Astrocyte (in vitro differentiated cells and primary cell): ENCODE results near the gene ENHO. TPM values are rescaled to one million over a fixed set of nuclear protein-coding genes. Genes with fewer than 3 reads are reported as not detected.

Experiments used
- DNase-seq: peaks from one replicate; pipeline ENCODE4 v3.0.0-alpha.2; 2010; ENCODE audit warnings: low read depth
- FAIRE-seq: peaks from 2 replicates; lab custom pipeline; 2011; peaks lifted over from hg19 to GRCh38; lab: Jason Lieb, UNC
- H2AFZ ChIP-seq: 2 replicates; pipeline ENCODE4 v1.6.0; 2012; ENCODE audit warnings: low read depth, low read length, inconsistent platforms
- H3K27ac ChIP-seq: 2 replicates; pipeline ENCODE4 v1.5.1; 2011; ENCODE audit warnings: low read depth, low read length, inconsistent platforms
- H3K27me3 ChIP-seq: 2 replicates; pipeline ENCODE4 v1.6.0; 2011; ENCODE audit warnings: low read length, inconsistent platforms; ENCODE audit not compliant: insufficient read depth
- H3K36me3 ChIP-seq: 2 replicates; pipeline ENCODE4 v1.5.1; 2011; ENCODE audit warnings: low read length, inconsistent platforms; ENCODE audit not compliant: insufficient read depth
- H3K4me1 ChIP-seq: 2 replicates; pipeline ENCODE4 v1.5.1; 2011; ENCODE audit warnings: low read length, inconsistent platforms; ENCODE audit not compliant: insufficient read depth
- H3K4me2 ChIP-seq: 2 replicates; pipeline ENCODE4 v1.6.0; 2012; ENCODE audit warnings: low read length, inconsistent platforms
- H3K4me3 ChIP-seq: 2 replicates; pipeline ENCODE4 v1.5.1; 2011; ENCODE audit warnings: low read depth, mild to moderate bottlenecking, low read length, inconsistent platforms; ENCODE audit not compliant: insufficient read depth
- H3K79me2 ChIP-seq: 2 replicates; pipeline ENCODE4 v1.6.0; 2012; ENCODE audit warnings: mild to moderate bottlenecking, low read length, inconsistent platforms; ENCODE audit not compliant: insufficient read depth
- H3K9ac ChIP-seq: 2 replicates; pipeline ENCODE4 v1.6.0; 2012; ENCODE audit warnings: mild to moderate bottlenecking, low read length, inconsistent platforms
- H3K9me3 ChIP-seq: 2 replicates; pipeline ENCODE4 v1.5.1; 2012; ENCODE audit warnings: low read depth, mild to moderate bottlenecking, low read length, inconsistent platforms; ENCODE audit not compliant: insufficient read depth
- H4K20me1 ChIP-seq: 2 replicates; pipeline ENCODE4 v1.6.0; 2012; ENCODE audit warnings: low read length, inconsistent platforms; ENCODE audit not compliant: insufficient read depth
- H3K27ac Mint-ChIP-seq: one replicate; pipeline ENCODE4 v1.8.0; 2021; ENCODE audit warnings: mild to moderate bottlenecking, mixed read lengths; ENCODE audit not compliant: unreplicated experiment
- H3K27me3 Mint-ChIP-seq: one replicate; pipeline ENCODE4 v1.8.0; 2021; ENCODE audit warnings: low read depth, mixed read lengths; ENCODE audit not compliant: unreplicated experiment
- H3K36me3 Mint-ChIP-seq: one replicate; pipeline ENCODE4 v1.8.0; 2021; ENCODE audit warnings: low read depth, mixed read lengths; ENCODE audit not compliant: unreplicated experiment
- H3K4me1 Mint-ChIP-seq: one replicate; pipeline ENCODE4 v1.8.0; 2021; ENCODE audit warnings: low read depth, mixed read lengths; ENCODE audit not compliant: unreplicated experiment
- H3K4me3 Mint-ChIP-seq: one replicate; pipeline ENCODE4 v1.8.0; 2021; ENCODE audit warnings: mild to moderate bottlenecking, moderate library complexity, mixed read lengths; ENCODE audit not compliant: unreplicated experiment
- H3K9me3 Mint-ChIP-seq: one replicate; pipeline ENCODE4 v1.8.0; 2021; ENCODE audit warnings: mild to moderate bottlenecking, mixed read lengths; ENCODE audit not compliant: unreplicated experiment
- EZH2 ChIP-seq: IDR thresholded peaks from 2 replicates; pipeline ENCODE4 v1.6.1; 2012; ENCODE audit warnings: mild to moderate bottlenecking, low read length, inconsistent platforms; ENCODE audit not compliant: insufficient read depth
- total RNA-seq: library from RNA; stranded (reverse); gene quantifications from 2 replicates; pipeline ENCODE4 v1.2.1, GENCODE V29; 2021
- TF ChIP-seq, protein P1 (sequence below): IDR thresholded peaks from 2 replicates; pipeline ENCODE4 v1.5.1; 2011; ENCODE audit warnings: low read depth, mild to moderate bottlenecking, inconsistent platforms, low read length, moderate library complexity; ENCODE audit not compliant: insufficient read depth

Gene ENHO
- total RNA-seq, 1 donor from 2014 or later, result 1.1 TPM

DNA sequence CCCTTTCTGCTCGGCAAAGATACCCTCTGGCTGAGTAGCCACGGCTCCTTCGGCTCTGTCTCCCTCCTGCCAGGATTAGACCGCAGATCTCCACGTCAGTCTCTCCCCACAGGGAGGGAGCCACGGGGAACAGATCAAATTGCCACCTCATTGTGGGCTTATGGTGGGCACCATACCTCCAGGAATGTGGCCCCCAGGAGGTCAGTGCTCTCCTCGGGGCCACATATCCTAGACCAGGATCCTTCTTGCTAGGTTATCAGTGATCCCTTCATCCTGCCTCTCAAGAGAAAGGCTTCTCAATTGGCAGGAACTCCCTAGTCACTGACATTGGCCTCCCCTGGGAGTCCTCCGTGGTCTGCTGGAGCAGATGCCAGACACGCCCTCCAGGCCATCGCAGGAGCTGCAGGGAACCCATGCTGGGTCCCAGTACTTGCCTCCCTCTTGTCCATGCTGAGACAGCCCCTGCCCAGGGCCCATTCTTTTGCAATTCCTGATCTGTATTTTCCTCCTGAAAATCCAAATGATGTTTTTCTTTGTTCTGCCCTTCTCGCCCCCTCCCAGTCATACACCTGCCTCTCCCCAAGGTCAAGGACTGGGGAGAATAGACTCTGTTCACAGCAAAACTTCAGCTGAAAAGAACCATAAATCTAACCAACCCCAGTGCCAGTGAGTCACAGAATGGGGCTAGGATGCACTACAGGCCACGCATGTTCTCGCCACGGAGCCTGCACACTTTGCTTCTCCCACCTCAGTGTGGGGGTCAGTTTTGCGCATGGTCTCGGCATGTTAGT is 31.6 kb upstream of the ENHO start:
- H3K9me3 Mint-ChIP-seq, result no peaks in the 10 kb centered on the region
- Histone ChIP-seq H3K27ac (no peak overlapping the region), H3K4me1 (no peaks in the 10 kb centered on the region), H3K4me3 (no peak overlapping the region), H3K79me2 (no peaks in the 10 kb centered on the region), H3K9me3 (no peaks in the 10 kb centered on the region), H3K9ac (no peak overlapping the region), H3K27me3 (peaks cover 8% of the 10 kb centered on the region), H2AFZ (no peak overlapping the region), H4K20me1 (no peaks in the 10 kb centered on the region), H3K36me3 (no peaks in the 10 kb centered on the region), H3K4me2 (no peak overlapping the region)
- DNase-seq (no peak), FAIRE-seq (no peak)
- peaks cover 14% of the 10 kb centered on the region for H3K4me1 Mint-ChIP-seq
- TF ChIP-seq, protein P1, sequence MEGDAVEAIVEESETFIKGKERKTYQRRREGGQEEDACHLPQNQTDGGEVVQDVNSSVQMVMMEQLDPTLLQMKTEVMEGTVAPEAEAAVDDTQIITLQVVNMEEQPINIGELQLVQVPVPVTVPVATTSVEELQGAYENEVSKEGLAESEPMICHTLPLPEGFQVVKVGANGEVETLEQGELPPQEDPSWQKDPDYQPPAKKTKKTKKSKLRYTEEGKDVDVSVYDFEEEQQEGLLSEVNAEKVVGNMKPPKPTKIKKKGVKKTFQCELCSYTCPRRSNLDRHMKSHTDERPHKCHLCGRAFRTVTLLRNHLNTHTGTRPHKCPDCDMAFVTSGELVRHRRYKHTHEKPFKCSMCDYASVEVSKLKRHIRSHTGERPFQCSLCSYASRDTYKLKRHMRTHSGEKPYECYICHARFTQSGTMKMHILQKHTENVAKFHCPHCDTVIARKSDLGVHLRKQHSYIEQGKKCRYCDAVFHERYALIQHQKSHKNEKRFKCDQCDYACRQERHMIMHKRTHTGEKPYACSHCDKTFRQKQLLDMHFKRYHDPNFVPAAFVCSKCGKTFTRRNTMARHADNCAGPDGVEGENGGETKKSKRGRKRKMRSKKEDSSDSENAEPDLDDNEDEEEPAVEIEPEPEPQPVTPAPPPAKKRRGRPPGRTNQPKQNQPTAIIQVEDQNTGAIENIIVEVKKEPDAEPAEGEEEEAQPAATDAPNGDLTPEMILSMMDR, result no peak
- no peak for TF ChIP-seq EZH2
- no peak overlapping the region for H3K4me3 Mint-ChIP-seq
- H3K27me3 Mint-ChIP-seq, result peaks cover 39% of the 10 kb centered on the region
- H3K27ac Mint-ChIP-seq, result peak overlapping the region; percentile 75
- peaks cover 5% of the 10 kb centered on the region for H3K36me3 Mint-ChIP-seq

DNA sequence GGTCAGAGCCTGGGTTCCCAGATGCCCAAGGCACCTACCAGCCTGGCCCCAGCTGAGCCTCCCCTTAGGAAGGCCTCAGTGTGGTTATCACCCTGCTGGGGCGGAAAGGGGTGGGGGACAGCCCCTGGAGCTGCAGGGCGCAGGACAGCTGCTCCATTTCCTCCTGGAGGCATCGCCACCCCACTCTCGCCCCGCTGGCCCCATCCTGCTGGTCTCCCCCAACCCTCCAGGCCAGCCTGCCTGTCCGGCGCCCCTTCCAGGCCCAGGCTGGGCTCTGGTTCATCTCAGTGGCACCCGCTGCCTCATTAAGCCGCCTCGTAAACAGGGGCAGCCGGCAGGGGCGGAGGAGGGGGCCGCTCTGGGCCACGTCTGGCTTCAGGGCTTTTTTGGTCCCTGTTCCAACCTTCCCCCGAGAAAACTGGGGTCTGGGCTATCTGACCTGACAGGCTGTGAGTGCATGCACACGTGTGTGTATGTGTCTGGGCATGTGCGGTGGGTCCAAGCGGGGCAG is 30.8 kb upstream of the ENHO start:
- no peak overlapping the region for H3K27ac Mint-ChIP-seq
- Histone ChIP-seq H3K27ac (no peak overlapping the region), H2AFZ (no peak overlapping the region), H3K9ac (no peak overlapping the region), H4K20me1 (no peaks in the 10 kb centered on the region), H3K4me2 (no peak overlapping the region), H3K79me2 (no peaks in the 10 kb centered on the region), H3K9me3 (no peaks in the 10 kb centered on the region), H3K4me3 (no peak overlapping the region), H3K27me3 (peaks cover 7% of the 10 kb centered on the region), H3K4me1 (no peaks in the 10 kb centered on the region), H3K36me3 (no peaks in the 10 kb centered on the region)
- TF ChIP-seq, protein P1, result no peak
- TF ChIP-seq EZH2, result no peak
- no peak overlapping the region for H3K4me3 Mint-ChIP-seq
- H3K36me3 Mint-ChIP-seq, result peaks cover 5% of the 10 kb centered on the region
- DNase-seq (no peak), FAIRE-seq (no peak)
- peaks cover 6% of the 10 kb centered on the region for H3K4me1 Mint-ChIP-seq
- H3K27me3 Mint-ChIP-seq, result peaks cover 44% of the 10 kb centered on the region
- H3K9me3 Mint-ChIP-seq, result no peaks in the 10 kb centered on the region

DNA sequence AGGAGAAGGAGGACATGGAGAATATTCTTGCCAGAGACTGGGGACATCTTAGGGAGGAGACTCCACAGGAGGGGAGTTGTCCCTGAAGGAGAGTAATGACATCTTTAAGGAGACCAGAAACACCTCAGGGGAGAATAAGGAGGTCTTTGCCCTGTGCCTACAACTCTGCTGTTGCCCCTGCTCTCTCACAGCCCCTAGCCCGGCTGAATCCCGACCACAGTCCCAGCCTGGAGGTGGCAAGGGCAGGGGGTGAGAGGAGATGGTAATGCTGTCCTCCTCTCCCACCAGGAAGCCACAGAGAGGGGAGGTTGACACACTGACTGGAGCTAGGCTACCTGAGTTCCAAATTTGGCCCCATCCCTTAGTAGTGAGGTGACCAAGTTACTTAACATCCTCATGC is 30.2 kb upstream of the ENHO start:
- no peak overlapping the region for H3K4me3 Mint-ChIP-seq
- no peak overlapping the region for H3K9ac ChIP-seq
- no peak overlapping the region for H3K4me2 ChIP-seq
- no peak overlapping the region for H3K4me3 ChIP-seq
- H3K36me3 Mint-ChIP-seq, result peaks cover 6% of the 10 kb centered on the region
- peaks cover 49% of the 10 kb centered on the region for H3K27me3 Mint-ChIP-seq
- H3K27ac Mint-ChIP-seq, result no peak overlapping the region
- peaks cover 7% of the 10 kb centered on the region for H3K27me3 ChIP-seq
- no peaks in the 10 kb centered on the region for H3K4me1 ChIP-seq
- H3K36me3 ChIP-seq, result no peaks in the 10 kb centered on the region
- FAIRE-seq (no peak), DNase-seq (no peak)
- no peaks in the 10 kb centered on the region for H4K20me1 ChIP-seq
- no peak overlapping the region for H2AFZ ChIP-seq
- no peak for TF ChIP-seq EZH2
- TF ChIP-seq, protein P1, result no peak
- no peaks in the 10 kb centered on the region for H3K9me3 ChIP-seq
- no peak overlapping the region for H3K27ac ChIP-seq
- H3K4me1 Mint-ChIP-seq, result peaks cover 6% of the 10 kb centered on the region
- H3K9me3 Mint-ChIP-seq, result no peaks in the 10 kb centered on the region
- no peaks in the 10 kb centered on the region for H3K79me2 ChIP-seq
